K562 (cell line): ENCODE measurements around the gene CDC45. TPM values are rescaled to one million over a fixed set of nuclear protein-coding genes. Genes with fewer than 3 reads are reported as not detected.

Experiments
- ARID4B ChIP-seq: sonication (generic); formaldehyde crosslinking; IDR thresholded peaks from 2 replicates; pipeline ENCODE4 v1.8.0; 2022; ENCODE audit warnings: mild to moderate bottlenecking, missing genetic modification reagents
- BCOR ChIP-seq: fragments of 450-650 bp; IDR thresholded peaks from 2 replicates; pipeline ENCODE4 v1.6.1; 2016
- CTCF ChIP-seq, 3 experiments: IDR thresholded peaks in 2 of 3; conservative IDR thresholded peaks in 1 of 3; 2 replicates each; pipeline ENCODE4 v1.5.1; 2011 to 2012; ENCODE audit warnings: low read length in 3 of 3, mild to moderate bottlenecking in 3 of 3, control low read depth in 2 of 3, improper control_type of control experiment in 1 of 3, inconsistent platforms in 1 of 3, low read depth in 1 of 3, mixed read lengths in 1 of 3, moderate library complexity in 1 of 3; ENCODE audit not compliant: insufficient read depth in 2 of 3
- EP300 ChIP-seq: IDR thresholded peaks from 2 replicates; pipeline ENCODE4 v1.6.1; 2012; ENCODE audit warnings: low read length, improper control_type of control experiment
- FIP1L1 ChIP-seq: fragments of 200-400 bp; formaldehyde crosslinking; IDR thresholded peaks from 2 replicates; pipeline ENCODE4 v1.6.1; 2018; ENCODE audit warnings: mild to moderate bottlenecking, low read depth, low read length; ENCODE audit not compliant: poor library complexity, severe bottlenecking
- FOXP1 ChIP-seq: sonication (generic); formaldehyde crosslinking; IDR thresholded peaks from 2 replicates; pipeline ENCODE4 v1.8.0; 2022; ENCODE audit warnings: mild to moderate bottlenecking, missing genetic modification reagents
- HDAC1 ChIP-seq, 2 experiments: fragments of 450-650 bp; IDR thresholded peaks; 2 replicates each; pipeline ENCODE4 v1.6.1; 2016 to 2017; ENCODE audit warnings: inconsistent platforms in 1 of 2, mild to moderate bottlenecking in 1 of 2, moderate library complexity in 1 of 2
- HES1 ChIP-seq: fragments of 450-650 bp; IDR thresholded peaks from 2 replicates; pipeline ENCODE4 v1.6.1; 2016; ENCODE audit warnings: low read depth, mild to moderate bottlenecking, moderate library complexity
- MCM5 ChIP-seq: fragments of 450-650 bp; IDR thresholded peaks from 2 replicates; pipeline ENCODE4 v1.6.1; 2016; ENCODE audit warnings: low read depth
- NFATC3 ChIP-seq: fragments of 450-650 bp; IDR thresholded peaks from 2 replicates; pipeline ENCODE4 v1.6.1; 2017; ENCODE audit warnings: mild to moderate bottlenecking
- PATZ1 ChIP-seq: fragments of 250-450 bp; sonication (Bioruptor Pico); IDR thresholded peaks from 2 replicates; pipeline ENCODE4 v1.5.0; 2020; ENCODE audit warnings: mild to moderate bottlenecking, borderline replicate concordance
- ZBTB8A ChIP-seq: fragments of 450-650 bp; IDR thresholded peaks from 2 replicates; pipeline ENCODE4 v1.6.1; 2018; ENCODE audit warnings: mild to moderate bottlenecking, moderate library complexity; ENCODE audit not compliant: partially characterized antibody
- ZNF764 ChIP-seq: fragments of 250-450 bp; sonication (Bioruptor Pico); IDR thresholded peaks from 2 replicates; pipeline ENCODE4 v1.4.0; 2020; ENCODE audit warnings: low read depth, mild to moderate bottlenecking, moderate library complexity
- polyA plus RNA-seq, 8 experiments: library from polyadenylated mRNA; depleted of rRNA in 4 of 8; stranded (reverse) in 5 of 8; unstranded in 3 of 8; fragments of >200 nt; fragmentation: Nextera tagmentation in 2 of 8; fragmentation: Illumina TruSeq in 1 of 8; extraction: Ambion mirVana in 2 of 8; extraction: Trizol in 1 of 8; gene quantifications; 2 replicates each; pipeline versions ENCODE4 v1.2.1 to v1.2.3, GENCODE V29; 2011 to 2014; ENCODE audit warnings: inconsistent platforms in 1 of 8, missing spikeins in 1 of 8
- total RNA-seq, 7 experiments: library from RNA; depleted of rRNA in 6 of 7; stranded (reverse); fragments of >200 nt in 6 of 7; fragmentation: Illumina TruSeq in 2 of 7; extraction: Trizol in 2 of 7; gene quantifications; 2 replicates each; pipeline versions ENCODE4 v1.2.1 to v1.2.3, GENCODE V29; 2011 to 2021; ENCODE audit warnings: low replicate concordance in 1 of 7
- TF ChIP-seq, protein P1 (sequence below): fragments of 250-450 bp; sonication (Bioruptor Pico); IDR thresholded peaks from 2 replicates; pipeline ENCODE4 v1.4.0; 2020; ENCODE audit warnings: borderline replicate concordance

Gene CDC45
- total and polyA plus RNA-seq, 9 of the 15 experiments (the other 6 are each of a cell fraction or from before 2014, with no cell fraction given) = 251 to 580 (median 410) TPM

GRCh38 chr22:19546680-19547079, 67.0 kb downstream of the CDC45 start (continued):
- TF ChIP-seq ZBTB8A (no peak), MCM5 (no peak), ZNF764 (CRISPR knock-in tag) (0 out of 2 replicates have a peak, but pooled peaks have one; percentile 21), EP300 (no peak), NFATC3 (no peak), FOXP1 (0 out of 2 replicates have a peak, but pooled peaks have one; percentile 56), ARID4B (0 out of 2 replicates have a peak, but pooled peaks have one; percentile 42), HES1 (no peak), HDAC1 (IDR thresholded peaks at IDR 0.05) (no peak), FIP1L1 (no peak), PATZ1 (CRISPR knock-in tag) (no peak), BCOR (no peak), CTCF (IDR thresholded peaks at IDR 0.05 in 2 of 3, conservative IDR thresholded peaks at IDR 0.05 in 1 of 3; ENCODE audit: insufficient read depth in 2 of 3, low read depth in 1 of 3, low read length in 3 of 3) (no peak)
- TF ChIP-seq, protein P1, sequence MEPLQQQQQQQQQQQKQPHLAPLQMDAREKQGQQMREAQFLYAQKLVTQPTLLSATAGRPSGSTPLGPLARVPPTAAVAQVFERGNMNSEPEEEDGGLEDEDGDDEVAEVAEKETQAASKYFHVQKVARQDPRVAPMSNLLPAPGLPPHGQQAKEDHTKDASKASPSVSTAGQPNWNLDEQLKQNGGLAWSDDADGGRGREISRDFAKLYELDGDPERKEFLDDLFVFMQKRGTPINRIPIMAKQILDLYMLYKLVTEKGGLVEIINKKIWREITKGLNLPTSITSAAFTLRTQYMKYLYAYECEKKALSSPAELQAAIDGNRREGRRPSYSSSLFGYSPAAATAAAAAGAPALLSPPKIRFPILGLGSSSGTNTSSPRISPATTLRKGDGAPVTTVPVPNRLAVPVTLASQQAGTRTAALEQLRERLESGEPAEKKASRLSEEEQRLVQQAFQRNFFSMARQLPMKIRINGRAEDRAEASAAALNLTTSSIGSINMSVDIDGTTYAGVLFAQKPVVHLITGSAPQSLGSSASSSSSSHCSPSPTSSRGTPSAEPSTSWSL (CRISPR knock-in tag) = no peak
